Activated CD4-positive, alpha-beta T cell treated with anti-CD3 and anti-CD28 coated beads for 36 hours (primary cell): Measurements from ENCODE around the gene METTL8. TPM values are rescaled to one million over a fixed set of nuclear protein-coding genes. Genes with fewer than 3 reads are reported as not detected.

ENCODE experiments used
- ATAC-seq: fragments of 200-7000 bp; cut with Tn5 transposase; one replicate; pipeline ENCODE4 v1.10.0; 2021; ENCODE audit warnings: mild to moderate bottlenecking, moderate library complexity
- CTCF ChIA-PET: fragments of 350-600 bp; sonication (Branson Sonifier 250); formaldehyde crosslinking; loops from one replicate; lab custom pipeline; 2021; ENCODE audit warnings: antibody characterized with exemption; lab: Charles Lee
- POLR2A ChIA-PET: fragments of 350-600 bp; sonication (Branson Sonifier 250); formaldehyde crosslinking; loops from one replicate; lab custom pipeline; 2021; ENCODE audit warnings: antibody characterized with exemption, inconsistent platforms; lab: Charles Lee
- DNase-seq: peaks from one replicate; pipeline ENCODE4 v3.0.0-alpha.2; 2020
- H3K27ac Mint-ChIP-seq: one replicate; pipeline ENCODE4 v1.8.0; 2021; ENCODE audit warnings: mixed read lengths
- H3K27me3 Mint-ChIP-seq: one replicate; pipeline ENCODE4 v1.8.0; 2021; ENCODE audit warnings: mixed read lengths
- H3K36me3 Mint-ChIP-seq: one replicate; pipeline ENCODE4 v1.8.0; 2021; ENCODE audit warnings: low read depth, mixed read lengths
- H3K4me1 Mint-ChIP-seq: one replicate; pipeline ENCODE4 v1.8.0; 2021; ENCODE audit warnings: mixed read lengths
- H3K4me3 Mint-ChIP-seq: one replicate; pipeline ENCODE4 v1.8.0; 2021; ENCODE audit warnings: mild to moderate bottlenecking, moderate library complexity, mixed read lengths
- H3K9me3 Mint-ChIP-seq: one replicate; pipeline ENCODE4 v1.8.0; 2021; ENCODE audit warnings: low read depth, mixed read lengths
- intact Hi-C, 2 experiments: fragments of 100-400 bp; cut with DNase I in 1 of 2; cut with micrococcal nuclease in 1 of 2; formaldehyde crosslinking; loops; one replicate each; pipeline versions ENCODE4 v1.14.2 to v1.15.1; 2022 to 2024; cut with DNase I, micrococcal nuclease
- total RNA-seq, 2 experiments: library from RNA; stranded (reverse); gene quantifications; one replicate each; pipeline ENCODE4 v1.2.3, GENCODE V29; 2021

METTL8 gene
- total RNA-seq, 2 experiments from 2014 or later = 39.5 to 47.9 TPM

- no peaks in the 10 kb centered on the region for H3K4me1 Mint-ChIP-seq
- no peak overlapping the region for H3K27ac Mint-ChIP-seq
- POLR2A ChIA-PET = no interaction called here
- intact Hi-C loops = no loop called here
- CTCF ChIA-PET = interaction anchor here (0.9 kb wide), 1 partner anchor 10 kb away, joined by 3 read pairs; no protein-coding TSS in a partner anchor
- DNase-seq = no peak
- no peaks in the 10 kb centered on the region for H3K27me3 Mint-ChIP-seq
- peaks cover 2% of the 10 kb centered on the region for H3K9me3 Mint-ChIP-seq
- H3K36me3 Mint-ChIP-seq = no peaks in the 10 kb centered on the region
- no peak overlapping the region for H3K4me3 Mint-ChIP-seq
- ATAC-seq = no peak
Measured at GRCh38 chr2:171289991-171290390, 143.8 kb downstream of the METTL8 start.

DNA sequence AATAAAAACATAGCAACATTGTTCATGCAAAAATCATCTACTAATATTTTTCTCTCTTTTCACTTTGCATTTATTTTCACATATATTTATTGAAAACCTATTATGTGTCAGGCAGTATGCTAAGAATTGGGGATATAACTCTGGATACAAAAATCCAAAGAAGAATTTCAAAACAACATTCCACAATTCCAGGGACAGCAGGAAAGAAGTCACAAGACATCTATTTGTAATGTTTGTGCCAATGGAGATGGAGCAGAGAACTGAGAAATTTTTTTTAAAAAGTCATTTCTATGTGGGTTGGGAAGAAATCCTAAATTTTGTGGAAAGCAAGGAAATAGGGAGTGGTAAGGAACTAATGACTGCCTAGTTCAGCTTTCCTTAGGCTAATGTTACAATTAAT, 144.5 kb downstream of the METTL8 start:
- no peak overlapping the region for H3K4me3 Mint-ChIP-seq
- DNase-seq = no peak
- no peaks in the 10 kb centered on the region for H3K36me3 Mint-ChIP-seq
- no peaks in the 10 kb centered on the region for H3K9me3 Mint-ChIP-seq
- no peaks in the 10 kb centered on the region for H3K4me1 Mint-ChIP-seq
- no peak for ATAC-seq
- H3K27me3 Mint-ChIP-seq = no peaks in the 10 kb centered on the region
- intact Hi-C loops = no loop called here
- no peak overlapping the region for H3K27ac Mint-ChIP-seq
- ChIA-PET CTCF (interaction anchor here (0.7 to 0.9 kb wide), 2 partner anchors 9 to 1107 kb away, joined by 3 read pairs; no protein-coding TSS in a partner anchor), POLR2A (interaction anchor here (0.7 kb wide), 1 partner anchor 13 kb away, joined by 6 read pairs; no protein-coding TSS in a partner anchor)

GRCh38 chr2:171287611-171288010, 146.2 kb downstream of the METTL8 start:
- POLR2A ChIA-PET = no interaction called here
- no peak overlapping the region for H3K27ac Mint-ChIP-seq

GRCh38 chr2:171287036-171287571, 146.7 kb downstream of the METTL8 start:
- Mint-ChIP-seq H3K4me3 (no peak overlapping the region), H3K27me3 (no peaks in the 10 kb centered on the region), H3K4me1 (no peaks in the 10 kb centered on the region), H3K36me3 (no peaks in the 10 kb centered on the region), H3K27ac (no peak overlapping the region), H3K9me3 (no peaks in the 10 kb centered on the region)
- intact Hi-C loops = no loop called here
- POLR2A ChIA-PET = no interaction called here
- CTCF ChIA-PET = interaction anchor here (0.9 kb wide), 1 partner anchor 12 kb away, joined by 4 read pairs; no protein-coding TSS in a partner anchor
- no peak for DNase-seq
- ATAC-seq = no peak

More at GRCh38 chr2:171287611-171288010, 146.2 kb downstream of the METTL8 start:
- Mint-ChIP-seq H3K9me3 (no peaks in the 10 kb centered on the region), H3K4me1 (no peaks in the 10 kb centered on the region), H3K4me3 (no peak overlapping the region), H3K36me3 (no peaks in the 10 kb centered on the region), H3K27me3 (no peaks in the 10 kb centered on the region)
- intact Hi-C loops = no loop called here
- no peak for DNase-seq
- no peak for ATAC-seq
- CTCF ChIA-PET = interaction anchor here (0.9 kb wide), 1 partner anchor 13 kb away, joined by 4 read pairs; no protein-coding TSS in a partner anchor

DNA sequence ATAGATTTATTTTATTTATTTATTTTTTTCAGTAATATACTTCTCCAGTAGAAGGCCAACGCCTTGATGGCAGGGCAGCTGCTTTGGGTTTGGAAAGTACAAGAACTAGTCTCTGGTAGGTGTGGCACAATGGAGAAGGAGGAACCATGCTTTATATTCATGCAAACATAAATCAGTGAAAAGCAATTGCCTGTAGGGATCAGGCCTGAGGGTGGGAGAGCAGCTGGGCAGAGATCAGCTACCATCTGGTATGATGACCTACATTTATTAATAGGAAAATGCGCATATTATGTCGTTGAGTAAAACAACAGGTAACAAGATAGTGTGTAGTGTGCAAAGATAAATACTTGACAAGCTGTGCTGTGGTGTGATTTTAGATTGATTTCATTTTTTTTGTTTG, 152.7 kb downstream of the METTL8 start:
- Mint-ChIP-seq H3K36me3 (no peaks in the 10 kb centered on the region), H3K27ac (no peak overlapping the region), H3K4me1 (no peaks in the 10 kb centered on the region), H3K9me3 (peaks cover 2% of the 10 kb centered on the region), H3K4me3 (no peak overlapping the region), H3K27me3 (no peaks in the 10 kb centered on the region)
- ChIA-PET CTCF (interaction anchor here (0.6 to 1.7 kb wide), 4 partner anchors 9 to 934 kb away, joined by 3 to 6 read pairs (median 4); no protein-coding TSS in a partner anchor), POLR2A (no interaction called here)
- intact Hi-C loops = no loop called here
- no peak for ATAC-seq
- DNase-seq = no peak

- ChIA-PET POLR2A (interaction anchor here (0.6 kb wide), 1 partner anchor 144 kb away, joined by 3 read pairs; no protein-coding TSS in a partner anchor), CTCF (interaction anchor here (0.6 to 1.7 kb wide), 6 partner anchors 8 to 933 kb away, joined by 3 to 6 read pairs (median 4); no protein-coding TSS in a partner anchor)
- Mint-ChIP-seq H3K4me1 (no peaks in the 10 kb centered on the region), H3K36me3 (no peaks in the 10 kb centered on the region), H3K27me3 (no peaks in the 10 kb centered on the region), H3K4me3 (no peak overlapping the region), H3K27ac (no peak overlapping the region), H3K9me3 (peaks cover 2% of the 10 kb centered on the region)
- DNase-seq (no peak), ATAC-seq (no peak)
- intact Hi-C loops = no loop called here
Measured at GRCh38 chr2:171279983-171280790, 153.6 kb downstream of the METTL8 start.

GRCh38 chr2:171274757-171275156, 159.0 kb downstream of the METTL8 start:
- H3K27ac Mint-ChIP-seq = no peak overlapping the region
- peaks cover 2% of the 10 kb centered on the region for H3K9me3 Mint-ChIP-seq
- H3K4me1 Mint-ChIP-seq = no peaks in the 10 kb centered on the region
- POLR2A ChIA-PET = no interaction called here
- no peak for ATAC-seq
- DNase-seq = no peak
- CTCF ChIA-PET = interaction anchor here (0.6 to 1.6 kb wide), 4 partner anchors 12 to 751 kb away, joined by 4 read pairs; no protein-coding TSS in a partner anchor
- no peaks in the 10 kb centered on the region for H3K27me3 Mint-ChIP-seq
- H3K36me3 Mint-ChIP-seq = no peaks in the 10 kb centered on the region
- intact Hi-C loops = no loop called here
- H3K4me3 Mint-ChIP-seq = no peak overlapping the region

DNA sequence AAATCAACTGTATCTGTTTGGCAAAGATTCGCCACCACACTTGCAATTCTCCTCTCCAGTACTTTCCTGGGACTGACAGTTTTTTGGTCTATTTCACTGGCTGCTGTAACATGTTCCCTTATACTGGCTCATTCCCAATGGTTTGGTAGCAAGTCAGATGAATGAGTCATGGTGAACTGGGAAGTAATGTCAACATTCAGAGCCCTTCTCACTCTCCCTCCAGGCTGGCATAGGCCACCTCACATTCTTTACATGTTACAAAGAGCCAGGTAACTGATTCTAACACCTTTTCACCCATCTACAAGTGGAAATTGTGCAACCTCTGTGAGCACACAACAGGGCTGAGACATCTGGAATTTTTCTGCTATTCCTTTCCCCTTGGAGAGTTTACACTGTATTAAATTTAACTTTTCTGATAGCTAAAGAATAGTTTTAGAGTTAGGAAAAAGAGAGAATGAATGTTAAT, 161.8 kb downstream of the METTL8 start:
- Mint-ChIP-seq H3K27ac (no peak overlapping the region), H3K4me1 (no peaks in the 10 kb centered on the region), H3K4me3 (no peak overlapping the region), H3K9me3 (peaks cover 2% of the 10 kb centered on the region), H3K27me3 (no peaks in the 10 kb centered on the region), H3K36me3 (no peaks in the 10 kb centered on the region)
- POLR2A ChIA-PET = no interaction called here
- ATAC-seq = no peak
- DNase-seq = no peak
- CTCF ChIA-PET = interaction anchor here (0.6 to 1.1 kb wide), 2 partner anchors 9 to 548 kb away, joined by 3 to 6 read pairs; no protein-coding TSS in a partner anchor
- intact Hi-C loops = no loop called here

DNA sequence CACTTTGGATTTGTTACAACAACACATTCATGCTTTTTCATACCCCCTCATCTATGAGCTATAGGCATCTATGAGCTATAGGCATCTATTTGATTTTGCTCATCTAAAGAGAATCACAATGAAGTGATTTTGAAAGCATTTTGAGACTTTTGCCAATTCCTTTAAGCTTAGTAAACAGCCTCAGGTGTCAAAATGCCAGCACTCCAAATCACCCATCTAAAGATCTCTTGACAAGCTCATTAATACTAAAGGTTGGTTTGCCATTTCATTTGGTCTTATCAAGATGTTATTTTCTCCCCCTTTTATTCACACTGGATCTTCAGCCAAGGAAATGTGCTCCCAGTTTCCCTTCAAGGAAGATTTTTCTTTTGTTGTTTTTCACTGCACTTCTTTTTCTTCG, 162.4 kb downstream of the METTL8 start:
- ChIA-PET CTCF (interaction anchor here (0.6 to 1.1 kb wide), 2 partner anchors 10 to 547 kb away, joined by 3 to 6 read pairs; no protein-coding TSS in a partner anchor), POLR2A (no interaction called here)
- no peak overlapping the region for H3K27ac Mint-ChIP-seq
- no peaks in the 10 kb centered on the region for H3K36me3 Mint-ChIP-seq
- intact Hi-C loops = no loop called here
- H3K4me1 Mint-ChIP-seq = no peaks in the 10 kb centered on the region
- H3K9me3 Mint-ChIP-seq = no peaks in the 10 kb centered on the region
- no peak overlapping the region for H3K4me3 Mint-ChIP-seq
- no peaks in the 10 kb centered on the region for H3K27me3 Mint-ChIP-seq
- ATAC-seq = no peak
- DNase-seq = no peak

GRCh38 chr2:171267855-171268629, 165.7 kb downstream of the METTL8 start:
- intact Hi-C loops = no loop called here
- DNase-seq (no peak), ATAC-seq (no peak)
- H3K9me3 Mint-ChIP-seq = no peaks in the 10 kb centered on the region
- no peaks in the 10 kb centered on the region for H3K27me3 Mint-ChIP-seq
- POLR2A ChIA-PET = interaction anchor here (0.7 kb wide), 1 partner anchor 69 kb away, joined by 3 read pairs; no protein-coding TSS in a partner anchor
- no peak overlapping the region for H3K27ac Mint-ChIP-seq
- H3K36me3 Mint-ChIP-seq = no peaks in the 10 kb centered on the region
- peaks cover 9% of the 10 kb centered on the region for H3K4me1 Mint-ChIP-seq
- no peak overlapping the region for H3K4me3 Mint-ChIP-seq
- CTCF ChIA-PET = interaction anchor here (0.7 kb wide), 1 partner anchor 270 kb away, joined by 4 read pairs; no protein-coding TSS in a partner anchor
